22Rv1 (cell line): ENCODE results near the gene DDX60.

Source experiments
- ZFX ChIP-seq: fragments of 450-650 bp; IDR thresholded peaks from 2 replicates; pipeline ENCODE4 v1.6.1; 2017; ENCODE audit warnings: antibody characterized with exemption, borderline replicate concordance
- TF ChIP-seq, protein P1 (sequence below): fragments of 450-650 bp; IDR thresholded peaks from 2 replicates; pipeline ENCODE4 v1.5.1; 2017; ENCODE audit warnings: mild to moderate bottlenecking

DNA sequence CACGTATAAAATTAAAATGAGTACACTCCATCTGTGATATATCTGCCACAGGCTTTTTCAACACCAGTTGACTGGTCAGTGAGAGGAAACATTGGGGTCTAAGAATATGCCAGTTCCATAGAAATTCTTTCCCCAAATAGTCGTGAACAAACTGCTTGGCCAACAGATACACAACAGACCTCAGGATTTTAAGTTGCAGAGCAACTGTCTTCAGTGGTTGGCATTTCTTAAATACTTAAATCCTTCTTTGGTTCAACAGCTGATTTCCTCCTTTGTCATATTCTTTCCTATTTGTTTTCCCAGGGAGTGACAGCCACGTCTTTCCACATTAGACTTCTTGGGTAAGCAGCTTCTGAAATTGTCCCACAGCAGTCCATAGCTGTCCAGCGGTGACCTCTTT, 7.0 kb upstream of the DDX60 start:
- TF ChIP-seq, protein P1, sequence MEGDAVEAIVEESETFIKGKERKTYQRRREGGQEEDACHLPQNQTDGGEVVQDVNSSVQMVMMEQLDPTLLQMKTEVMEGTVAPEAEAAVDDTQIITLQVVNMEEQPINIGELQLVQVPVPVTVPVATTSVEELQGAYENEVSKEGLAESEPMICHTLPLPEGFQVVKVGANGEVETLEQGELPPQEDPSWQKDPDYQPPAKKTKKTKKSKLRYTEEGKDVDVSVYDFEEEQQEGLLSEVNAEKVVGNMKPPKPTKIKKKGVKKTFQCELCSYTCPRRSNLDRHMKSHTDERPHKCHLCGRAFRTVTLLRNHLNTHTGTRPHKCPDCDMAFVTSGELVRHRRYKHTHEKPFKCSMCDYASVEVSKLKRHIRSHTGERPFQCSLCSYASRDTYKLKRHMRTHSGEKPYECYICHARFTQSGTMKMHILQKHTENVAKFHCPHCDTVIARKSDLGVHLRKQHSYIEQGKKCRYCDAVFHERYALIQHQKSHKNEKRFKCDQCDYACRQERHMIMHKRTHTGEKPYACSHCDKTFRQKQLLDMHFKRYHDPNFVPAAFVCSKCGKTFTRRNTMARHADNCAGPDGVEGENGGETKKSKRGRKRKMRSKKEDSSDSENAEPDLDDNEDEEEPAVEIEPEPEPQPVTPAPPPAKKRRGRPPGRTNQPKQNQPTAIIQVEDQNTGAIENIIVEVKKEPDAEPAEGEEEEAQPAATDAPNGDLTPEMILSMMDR = no peak
- TF ChIP-seq ZFX = no peak
